ENCODE results near the gene IL36B.

The IL36B gene

DNA sequence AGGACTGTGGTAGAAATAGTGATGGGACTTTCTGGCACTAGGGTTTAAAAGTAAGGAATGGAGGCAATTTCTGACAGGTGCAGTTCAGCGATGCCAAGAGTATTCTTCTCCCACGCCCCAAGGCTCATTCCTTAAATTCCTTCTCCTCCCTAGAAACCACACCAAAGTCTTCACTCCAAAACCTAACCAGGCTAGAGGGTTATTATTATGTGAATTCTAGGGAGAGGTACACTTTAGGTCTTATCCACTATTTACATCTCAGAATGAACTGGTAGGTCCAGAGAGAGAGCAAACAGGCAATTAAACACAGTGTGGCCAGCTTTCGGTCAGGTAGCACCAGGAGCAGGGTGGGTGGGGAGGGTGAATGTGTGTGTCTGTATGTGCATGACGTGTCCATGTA, 26.5 kb upstream of the IL36B start:
- no peaks in the 10 kb centered on the region for H3K36me3 ChIP-seq (ENCODE audit: control insufficient read depth, insufficient read depth, low read length)
- no peak overlapping the region for H3K4me3 ChIP-seq (replicated peaks; ENCODE audit: low read depth, low read length)
- H3K27me3 ChIP-seq (replicated peaks; ENCODE audit: control insufficient read depth, insufficient read depth, low read length): no peaks in the 10 kb centered on the region
- DNase-seq (ENCODE audit: extremely low read depth, insufficient read length): no peak
- TF ChIP-seq, protein P1, sequence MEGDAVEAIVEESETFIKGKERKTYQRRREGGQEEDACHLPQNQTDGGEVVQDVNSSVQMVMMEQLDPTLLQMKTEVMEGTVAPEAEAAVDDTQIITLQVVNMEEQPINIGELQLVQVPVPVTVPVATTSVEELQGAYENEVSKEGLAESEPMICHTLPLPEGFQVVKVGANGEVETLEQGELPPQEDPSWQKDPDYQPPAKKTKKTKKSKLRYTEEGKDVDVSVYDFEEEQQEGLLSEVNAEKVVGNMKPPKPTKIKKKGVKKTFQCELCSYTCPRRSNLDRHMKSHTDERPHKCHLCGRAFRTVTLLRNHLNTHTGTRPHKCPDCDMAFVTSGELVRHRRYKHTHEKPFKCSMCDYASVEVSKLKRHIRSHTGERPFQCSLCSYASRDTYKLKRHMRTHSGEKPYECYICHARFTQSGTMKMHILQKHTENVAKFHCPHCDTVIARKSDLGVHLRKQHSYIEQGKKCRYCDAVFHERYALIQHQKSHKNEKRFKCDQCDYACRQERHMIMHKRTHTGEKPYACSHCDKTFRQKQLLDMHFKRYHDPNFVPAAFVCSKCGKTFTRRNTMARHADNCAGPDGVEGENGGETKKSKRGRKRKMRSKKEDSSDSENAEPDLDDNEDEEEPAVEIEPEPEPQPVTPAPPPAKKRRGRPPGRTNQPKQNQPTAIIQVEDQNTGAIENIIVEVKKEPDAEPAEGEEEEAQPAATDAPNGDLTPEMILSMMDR (IDR thresholded peaks at IDR 0.05; ENCODE audit: insufficient read depth, low read length, poor library complexity, severe bottlenecking): no peak

GRCh38 chr2:113078350-113078839, 25.7 kb upstream of the IL36B start:
- H3K4me3 ChIP-seq (replicated peaks; ENCODE audit: low read depth, low read length): no peak overlapping the region
- DNase-seq (ENCODE audit: extremely low read depth, insufficient read length): no peak
- H3K36me3 ChIP-seq (ENCODE audit: control insufficient read depth, insufficient read depth, low read length): no peaks in the 10 kb centered on the region
- TF ChIP-seq, protein P1 (IDR thresholded peaks at IDR 0.05; ENCODE audit: insufficient read depth, low read length, poor library complexity, severe bottlenecking): no peak
- H3K27me3 ChIP-seq (replicated peaks; ENCODE audit: control insufficient read depth, insufficient read depth, low read length): no peaks in the 10 kb centered on the region

DNA sequence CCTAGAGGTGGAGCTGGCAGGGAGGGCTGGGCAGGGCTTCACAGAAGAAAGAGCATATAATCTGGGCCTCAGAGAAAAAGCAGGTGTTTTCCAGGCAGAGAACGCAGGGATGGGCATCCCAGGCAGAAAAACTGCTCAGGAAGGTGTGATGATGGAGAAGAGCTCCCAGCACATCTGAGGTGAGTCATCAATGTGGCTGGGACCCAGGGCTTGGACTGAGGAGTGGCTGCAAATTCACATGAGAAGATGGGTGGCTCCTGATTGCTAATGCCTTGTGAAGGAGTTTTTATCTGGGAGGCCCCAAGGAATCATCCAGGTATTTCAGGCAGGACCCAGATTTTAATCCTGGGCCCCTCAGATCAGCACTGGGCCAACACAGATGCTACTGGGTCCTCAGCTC, 25.3 kb upstream of the IL36B start:
- no peaks in the 10 kb centered on the region for H3K27me3 ChIP-seq (replicated peaks; ENCODE audit: control insufficient read depth, insufficient read depth, low read length)
- no peak for DNase-seq (ENCODE audit: extremely low read depth, insufficient read length)
- TF ChIP-seq, protein P1 (IDR thresholded peaks at IDR 0.05; ENCODE audit: insufficient read depth, low read length, poor library complexity, severe bottlenecking): no peak
- no peaks in the 10 kb centered on the region for H3K36me3 ChIP-seq (ENCODE audit: control insufficient read depth, insufficient read depth, low read length)
- H3K4me3 ChIP-seq (replicated peaks; ENCODE audit: low read depth, low read length): no peak overlapping the region

- H3K4me3 ChIP-seq (replicated peaks; ENCODE audit: low read depth, low read length): no peak overlapping the region
- H3K36me3 ChIP-seq (ENCODE audit: control insufficient read depth, insufficient read depth, low read length): no peaks in the 10 kb centered on the region
- no peaks in the 10 kb centered on the region for H3K27me3 ChIP-seq (replicated peaks; ENCODE audit: control insufficient read depth, insufficient read depth, low read length)
- DNase-seq (ENCODE audit: extremely low read depth, insufficient read length): no peak
- TF ChIP-seq, protein P1 (IDR thresholded peaks at IDR 0.05; ENCODE audit: insufficient read depth, low read length, poor library complexity, severe bottlenecking): no peak
Measured at GRCh38 chr2:113076954-113077669, 24.4 kb upstream of the IL36B start.

DNA sequence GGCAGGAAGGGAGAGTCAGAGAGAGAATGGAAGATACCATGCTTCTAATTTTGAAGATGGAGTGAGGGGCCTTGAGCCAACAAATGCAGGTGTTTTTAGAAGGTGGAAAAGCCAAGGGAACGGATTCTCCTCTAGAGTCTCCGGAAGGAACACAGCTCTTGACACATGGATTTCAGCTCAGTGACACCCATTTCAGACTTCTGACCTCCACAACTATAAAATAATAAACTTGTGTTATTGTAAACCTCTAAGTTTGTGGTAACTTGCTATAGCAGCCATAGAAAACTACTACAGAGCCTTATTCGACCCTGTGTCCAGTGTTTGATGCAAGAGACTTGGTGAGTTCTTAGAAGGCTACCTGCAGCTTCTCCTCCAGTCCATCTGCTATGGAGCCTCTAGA, 22.9 kb upstream of the IL36B start:
- H3K27me3 ChIP-seq (replicated peaks; ENCODE audit: control insufficient read depth, insufficient read depth, low read length): no peaks in the 10 kb centered on the region
- no peak for DNase-seq (ENCODE audit: extremely low read depth, insufficient read length)
- TF ChIP-seq, protein P1 (IDR thresholded peaks at IDR 0.05; ENCODE audit: insufficient read depth, low read length, poor library complexity, severe bottlenecking): no peak

More for the DNA sequence above, 22.9 kb upstream of the IL36B start:
- H3K4me3 ChIP-seq (replicated peaks; ENCODE audit: low read depth, low read length): no peak overlapping the region
- H3K36me3 ChIP-seq (ENCODE audit: control insufficient read depth, insufficient read depth, low read length): no peaks in the 10 kb centered on the region
